Ascending aorta (tissue), 2 donors: ENCODE measurements around the gene OTX1. TPM values are rescaled to one million over a fixed set of nuclear protein-coding genes. Genes with fewer than 3 reads are reported as not detected.
"Not testable (repeated sequence)": the region's sequence is repeated elsewhere in the genome, so short reads cannot be mapped to it uniquely, and the experiment has no call there.

Experiments used
- DNase-seq, 2 donors: peaks; one replicate each; pipeline ENCODE4 v3.0.0-alpha.2; 2019; ENCODE audit warnings: low spot score in 2 of 2
- H3K27ac ChIP-seq, 2 donors: fragments of 200-600 bp; sonication (generic); one replicate each; pipeline ENCODE4 v1.5.1; 2016 to 2017; ENCODE audit warnings: mild to moderate bottlenecking in 1 of 2
- H3K27me3 ChIP-seq: fragments of 200-600 bp; sonication (generic); one replicate; pipeline ENCODE4 v1.5.1; 2017
- H3K36me3 ChIP-seq, 2 donors: fragments of 200-600 bp; sonication (generic); one replicate each; pipeline ENCODE4 v1.5.1; 2016
- H3K4me1 ChIP-seq, 2 donors: fragments of 200-600 bp; sonication (generic); one replicate each; pipeline ENCODE4 v1.5.1; 2016 to 2017; ENCODE audit warnings: mild to moderate bottlenecking in 1 of 2
- H3K4me3 ChIP-seq, 2 donors: fragments of 200-600 bp; sonication (generic); one replicate each; pipeline ENCODE4 v1.5.1; 2016 to 2017; ENCODE audit warnings: mild to moderate bottlenecking in 1 of 2
- H3K9me3 ChIP-seq, 2 donors: fragments of 200-600 bp; sonication (generic); one replicate each; pipeline ENCODE4 v1.5.1; 2016
- CTCF ChIP-seq, 3 experiments: fragments of 200-600 bp in 2 of 3; fragments of 450-650 bp in 1 of 3; sonication (generic) in 2 of 3; IDR thresholded peaks; one replicate each; pipeline ENCODE4 v1.5.1; 2016 to 2019; ENCODE audit warnings: antibody characterized with exemption in 3 of 3, mild to moderate bottlenecking in 1 of 3, moderate library complexity in 1 of 3
- intact Hi-C: fragments of 100-400 bp; cut with DNase I; formaldehyde crosslinking; loops from one replicate; pipeline ENCODE4 v1.15.1; 2023
- total RNA-seq: library from RNA; depleted of rRNA; stranded (reverse); fragments of >200 nt; gene quantifications from one replicate; pipeline ENCODE4 v1.1.0, GENCODE V29; 2016

Gene OTX1
- total RNA-seq, 1 donor from 2014 or later = not detected

GRCh38 chr2:63064661-63065060, 14.0 kb downstream of the OTX1 start:
- Histone ChIP-seq H3K36me3 (no peaks in the 10 kb centered on the region), H3K4me1 (peaks cover 0 to under 1% of the 10 kb centered on the region in 2 donors), H3K4me3 (no peak overlapping the region), H3K27me3 (peaks cover 4% of the 10 kb centered on the region), H3K9me3 (no peaks in the 10 kb centered on the region), H3K27ac (no peak overlapping the region)
- DNase-seq = no peak
- TF ChIP-seq CTCF (IDR thresholded peaks at IDR 0.05) = no peak
- intact Hi-C loops = no loop called here

- no peak for TF ChIP-seq CTCF (IDR thresholded peaks at IDR 0.05)
- no peak overlapping the region for H3K4me3 ChIP-seq
- H3K36me3 ChIP-seq = no peaks in the 10 kb centered on the region
- DNase-seq = no peak
- intact Hi-C loops = no loop called here
- H3K4me1 ChIP-seq = no peaks in the 10 kb centered on the region
- H3K27ac ChIP-seq = no peak overlapping the region
- H3K9me3 ChIP-seq = no peaks in the 10 kb centered on the region
- H3K27me3 ChIP-seq = no peaks in the 10 kb centered on the region
Observed at GRCh38 chr2:63066265-63066664, 15.6 kb downstream of the OTX1 start.

GRCh38 chr2:63066838-63067237, 16.2 kb downstream of the OTX1 start:
- intact Hi-C loops = no loop called here
- H3K4me1 ChIP-seq = no peaks in the 10 kb centered on the region
- H3K9me3 ChIP-seq = no peaks in the 10 kb centered on the region
- no peak for TF ChIP-seq CTCF (IDR thresholded peaks at IDR 0.05)
- no peak overlapping the region for H3K4me3 ChIP-seq
- H3K36me3 ChIP-seq = no peaks in the 10 kb centered on the region
- H3K27ac ChIP-seq = no peak overlapping the region
- no peak for DNase-seq
- no peaks in the 10 kb centered on the region for H3K27me3 ChIP-seq

GRCh38 chr2:63071664-63072063, 21.0 kb downstream of the OTX1 start:
- Histone ChIP-seq H3K36me3 (no peaks in the 10 kb centered on the region), H3K27me3 (no peaks in the 10 kb centered on the region), H3K4me3 (no peak overlapping the region), H3K27ac (no peak overlapping the region), H3K4me1 (no peaks in the 10 kb centered on the region), H3K9me3 (no peaks in the 10 kb centered on the region)
- intact Hi-C loops = no loop called here
- TF ChIP-seq CTCF (IDR thresholded peaks at IDR 0.05) = no peak
- no peak for DNase-seq

DNA sequence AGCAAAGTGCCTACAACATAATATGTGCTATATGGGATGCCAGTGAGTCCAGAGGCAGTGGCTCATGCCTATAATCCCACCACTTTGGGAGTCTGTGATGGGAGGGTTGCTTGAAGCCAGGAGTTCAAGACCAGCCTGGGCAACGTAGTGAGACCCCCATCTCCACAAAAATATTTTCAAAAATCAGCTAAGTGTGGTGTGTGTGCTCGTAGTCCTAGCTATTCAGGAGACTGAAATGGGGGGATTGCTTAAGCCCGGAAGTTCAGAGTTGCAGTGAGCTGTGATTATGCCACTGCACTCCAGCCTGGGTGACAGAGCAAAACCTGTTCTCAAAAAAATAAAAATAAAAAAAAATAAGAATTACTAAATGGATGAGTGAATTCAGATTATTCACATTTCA, 23.4 kb downstream of the OTX1 start:
- Histone ChIP-seq H3K4me1 (no peaks in the 10 kb centered on the region), H3K9me3 (no peaks in the 10 kb centered on the region), H3K4me3 (no peak overlapping the region), H3K27me3 (no peaks in the 10 kb centered on the region), H3K36me3 (no peaks in the 10 kb centered on the region), H3K27ac (no peak overlapping the region)
- intact Hi-C loops = no loop called here
- no peak for TF ChIP-seq CTCF (IDR thresholded peaks at IDR 0.05)
- DNase-seq = no peak

GRCh38 chr2:63074399-63074798, 23.8 kb downstream of the OTX1 start:
- H3K27me3 ChIP-seq, intact Hi-C loops: not testable (repeated sequence)

More at GRCh38 chr2:63074399-63074798, 23.8 kb downstream of the OTX1 start:
- not testable (repeated sequence) for DNase-seq, H3K36me3 ChIP-seq, H3K27ac ChIP-seq, H3K4me3 ChIP-seq, H3K9me3 ChIP-seq, H3K4me1 ChIP-seq
